Vagina (tissue), 2 donors: Measurements from ENCODE around the gene RABGGTA.

ENCODE experiments used
- CTCF ChIP-seq, 3 experiments: fragments of 450-650 bp in 2 of 3; fragments of 200-600 bp in 1 of 3; sonication (generic) in 1 of 3; IDR thresholded peaks; one replicate each; pipeline ENCODE4 v1.5.1; 2017 to 2019; ENCODE audit warnings: antibody characterized with exemption in 3 of 3, mild to moderate bottlenecking in 2 of 3, moderate library complexity in 2 of 3
- POLR2AphosphoS5 ChIP-seq, 2 donors: sonication (generic); formaldehyde crosslinking; IDR thresholded peaks; one replicate each; pipeline ENCODE4 v1.9.0; 2017; ENCODE audit warnings: antibody characterized with exemption in 2 of 2, mild to moderate bottlenecking in 2 of 2, low read depth in 1 of 2; ENCODE audit not compliant: insufficient read depth in 1 of 2

GRCh38 chr14:24280797-24281460 is 9.5 kb upstream of the RABGGTA start:
- no peak for TF ChIP-seq CTCF (IDR thresholded peaks at IDR 0.05)
- no peak for TF ChIP-seq POLR2AphosphoS5 (IDR thresholded peaks at IDR 0.05; ENCODE audit: insufficient read depth in 1 of 2, low read depth in 1 of 2)
